Neural progenitor cell (in vitro differentiated cells): ENCODE data around the gene SLC9C1.

Experiments
- CTCF ChIP-seq: fragments of 200-600 bp; sonication (generic); IDR thresholded peaks from 2 replicates; pipeline ENCODE4 v1.5.1; 2017; ENCODE audit warnings: antibody characterized with exemption, mild to moderate bottlenecking
- EZH2 ChIP-seq: fragments of 200-600 bp; sonication (generic); IDR thresholded peaks from 2 replicates; pipeline ENCODE4 v1.6.1; 2017; ENCODE audit warnings: antibody characterized with exemption, mild to moderate bottlenecking, moderate library complexity

- TF ChIP-seq CTCF = no peak
- no peak for TF ChIP-seq EZH2
These were observed 5.0 kb downstream of the SLC9C1 start for GRCh38 chr3:112289011-112289410.
